T-helper 2 cell treated with Interferon-gamma antibody and Interleukin-4, amounts not matched to agents 100 ng/mL and 5 ng/mL, for 36 hours (primary cell): Measurements from ENCODE around the gene CDK19. TPM values are rescaled to one million over a fixed set of nuclear protein-coding genes. Genes with fewer than 3 reads are reported as not detected.

Source experiments
- intact Hi-C: fragments of 100-400 bp; cut with micrococcal nuclease; formaldehyde crosslinking; loops from one replicate; pipeline ENCODE4 v1.15.1; 2023
- total RNA-seq: library from RNA; stranded (reverse); gene quantifications from 2 replicates; pipeline ENCODE4 v1.2.3, GENCODE V29; 2022

The CDK19 gene
- total RNA-seq, 1 donor from 2014 or later, result 23.8 TPM

GRCh38 chr6:110708295-110708950 is 106.8 kb downstream of the CDK19 start:
- intact Hi-C loops, result no loop called here

- intact Hi-C loops, result no loop called here
Observed at GRCh38 chr6:110705543-110705942, 109.7 kb downstream of the CDK19 start.

- intact Hi-C loops, result no loop called here
Observed at GRCh38 chr6:110703906-110704594, 111.2 kb downstream of the CDK19 start.

GRCh38 chr6:110703010-110703905 is 112.0 kb downstream of the CDK19 start:
- intact Hi-C loops, result no loop called here

- intact Hi-C loops, result no loop called here
Observed at GRCh38 chr6:110699780-110700179, 115.5 kb downstream of the CDK19 start.

GRCh38 chr6:110693994-110694393 is 121.3 kb downstream of the CDK19 start:
- intact Hi-C loops, result no loop called here

GRCh38 chr6:110693296-110693695 is 122.0 kb downstream of the CDK19 start:
- intact Hi-C loops, result no loop called here

GRCh38 chr6:110690916-110691315 is 124.4 kb downstream of the CDK19 start:
- intact Hi-C loops, result no loop called here

- intact Hi-C loops, result no loop called here
Observed at GRCh38 chr6:110690106-110690654, 125.1 kb downstream of the CDK19 start.

- intact Hi-C loops, result no loop called here
Observed at GRCh38 chr6:110689275-110689935, 125.9 kb downstream of the CDK19 start.

- intact Hi-C loops, result no loop called here
Observed at GRCh38 chr6:110688661-110689268, 126.5 kb downstream of the CDK19 start.

- intact Hi-C loops, result no loop called here
Observed at GRCh38 chr6:110687326-110687725, 127.9 kb downstream of the CDK19 start.

GRCh38 chr6:110683241-110683640 is 132.0 kb downstream of the CDK19 start:
- intact Hi-C loops, result loop anchor here (2.0 kb wide), 1 partner anchor 154 kb away; no protein-coding TSS in a partner anchor

GRCh38 chr6:110682460-110682853 is 132.8 kb downstream of the CDK19 start:
- intact Hi-C loops, result loop anchor here (1.0 to 2.0 kb wide), 5 partner anchors 133 to 317 kb away; partner anchors contain the start of gene CDK19

- intact Hi-C loops, result loop anchor here (1.0 to 2.0 kb wide), 5 partner anchors 134 to 318 kb away; partner anchors contain the start of gene CDK19
Observed at GRCh38 chr6:110681543-110682459, 133.5 kb downstream of the CDK19 start.

- intact Hi-C loops, result no loop called here
Observed at GRCh38 chr6:110676396-110676795, 138.9 kb downstream of the CDK19 start.

GRCh38 chr6:110674096-110674495 is 141.2 kb downstream of the CDK19 start:
- intact Hi-C loops, result no loop called here

- intact Hi-C loops, result no loop called here
Observed at GRCh38 chr6:110672122-110672521, 143.1 kb downstream of the CDK19 start.

- intact Hi-C loops, result no loop called here
Observed at GRCh38 chr6:110671447-110671846, 143.8 kb downstream of the CDK19 start.
